HG03135 (cell line): ENCODE results near the gene PIKFYVE.

Source experiments
- ATAC-seq: cut with Tn5 transposase; IDR thresholded peaks from one replicate; pipeline ENCODE4 v1.9.1; 2021; ENCODE audit warnings: mild to moderate bottlenecking, moderate library complexity; ENCODE audit not compliant: unreplicated experiment

Gene PIKFYVE

DNA sequence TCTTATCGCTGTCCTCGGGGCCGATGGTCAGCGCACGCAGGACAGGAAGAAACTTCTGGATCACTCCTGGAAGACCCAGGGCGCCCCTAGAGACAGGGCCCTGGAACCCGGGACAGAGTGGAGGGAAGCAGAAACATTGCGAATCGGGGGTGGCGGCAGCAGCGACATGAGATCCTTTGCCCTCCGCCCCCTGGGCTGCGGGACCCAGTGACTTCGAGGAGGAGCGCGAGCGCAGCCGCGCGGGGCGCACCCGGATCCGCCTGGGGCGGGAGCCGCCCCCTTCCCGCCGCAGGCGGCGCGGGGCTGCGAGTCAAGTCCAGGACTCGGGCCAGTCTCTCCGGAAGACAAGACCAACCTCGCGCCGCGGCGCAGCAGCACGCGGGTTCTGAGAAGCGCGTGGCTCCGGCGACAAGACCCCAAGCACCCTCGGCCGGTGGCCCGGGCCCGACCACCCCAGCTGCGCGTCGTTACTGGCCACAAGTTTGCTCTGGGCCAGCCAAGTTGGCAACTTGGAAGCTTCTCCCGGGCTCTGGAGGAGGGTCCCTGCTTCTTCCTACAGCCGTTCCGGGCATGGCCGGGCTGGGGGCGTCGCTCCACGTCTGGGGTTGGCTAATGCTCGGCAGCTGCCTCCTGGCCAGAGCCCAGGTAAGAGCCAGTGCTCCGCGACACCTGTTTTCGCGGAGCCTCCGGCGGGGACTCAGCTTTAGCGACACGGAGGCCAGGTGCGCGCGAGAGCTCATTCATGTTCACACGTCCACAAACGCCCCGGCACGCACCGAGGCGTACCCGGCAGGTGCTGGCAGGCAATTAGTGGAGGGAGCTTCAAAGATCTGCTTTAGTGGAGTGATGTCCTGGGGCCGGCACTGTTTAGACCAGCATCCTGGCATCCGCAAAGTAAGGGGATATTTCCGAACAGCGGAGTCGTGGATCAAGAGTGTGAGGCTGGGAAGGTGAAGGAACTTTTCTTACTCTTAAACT lies 140.7 kb downstream of the PIKFYVE start, which contains the start of gene PTH2R:
TSS of gene PTH2R (plus strand) at position 319 of the 978 bp plus-strand sequence. CDS start at position 571, 252 bp downstream.
- ATAC-seq: no peak

DNA sequence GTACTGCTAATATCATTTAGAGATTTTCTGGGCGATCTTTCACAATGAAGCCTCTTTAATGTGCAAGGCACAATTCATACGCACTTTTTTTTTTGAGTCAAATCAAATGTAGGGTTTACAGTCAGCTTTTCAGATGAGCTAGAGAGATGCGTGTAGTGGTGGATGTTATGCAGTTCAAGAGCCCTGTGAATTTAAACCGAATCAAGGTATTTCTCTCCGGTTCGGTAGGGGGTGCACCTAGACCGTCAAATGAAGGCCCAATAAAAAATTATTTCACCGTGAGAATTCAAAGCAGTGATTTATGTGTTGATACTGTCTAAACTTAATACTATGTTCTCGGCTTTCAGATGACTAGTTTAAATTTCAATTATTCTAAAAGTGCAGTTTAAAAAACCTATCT lies 141.6 kb downstream of the PIKFYVE start:
- no peak for ATAC-seq
